K562 (cell line): ENCODE measurements around the gene LCNL1. TPM values are rescaled to one million over a fixed set of nuclear protein-coding genes. Genes with fewer than 3 reads are reported as not detected.

Experiments
- CEBPG ChIP-seq, 3 experiments: fragments of 200-800 bp in 1 of 3; sonication (Bioruptor generic) in 1 of 3; sonication (generic) in 1 of 3; formaldehyde crosslinking in 1 of 3; IDR thresholded peaks in 2 of 3; conservative IDR thresholded peaks in 1 of 3; 2 replicates each; pipeline versions ENCODE4 v1.6.1 to v1.8.0; 2016 to 2022; ENCODE audit warnings: missing compliant biosample characterization in 2 of 3, missing genetic modification characterization in 2 of 3, mild to moderate bottlenecking in 1 of 3, missing genetic modification reagents in 1 of 3
- DIDO1 ChIP-seq: fragments of 450-650 bp; IDR thresholded peaks from 2 replicates; pipeline ENCODE4 v1.6.1; 2016; ENCODE audit warnings: low read depth, missing biosample characterization, missing genetic modification characterization
- GABPA ChIP-seq: fragments of 200-800 bp; sonication (Bioruptor generic); conservative IDR thresholded peaks from 2 replicates; pipeline ENCODE4 v1.6.1; 2016; ENCODE audit warnings: low read depth, missing genetic modification characterization, missing compliant biosample characterization
- HDAC8 ChIP-seq: fragments of 450-650 bp; IDR thresholded peaks from 2 replicates; pipeline ENCODE4 v1.6.1; 2016; ENCODE audit warnings: mild to moderate bottlenecking, missing genetic modification characterization, moderate library complexity, missing compliant biosample characterization
- IFI16 ChIP-seq: fragments of 250-450 bp; sonication (Bioruptor Pico); IDR thresholded peaks from 2 replicates; pipeline ENCODE4 v2.1.2; 2022; ENCODE audit warnings: mild to moderate bottlenecking, inconsistent platforms
- MCM7 ChIP-seq, 2 experiments: fragments of 450-650 bp; IDR thresholded peaks; 2 replicates each; pipeline ENCODE4 v1.6.1; 2016 to 2018
- MYBL2 ChIP-seq, 2 experiments: fragments of 450-650 bp in 1 of 2; sonication (generic) in 1 of 2; formaldehyde crosslinking in 1 of 2; IDR thresholded peaks; 2 replicates each; pipeline versions ENCODE4 v1.6.1 to v1.8.1; 2017 to 2022; ENCODE audit warnings: borderline replicate concordance in 1 of 2, inconsistent platforms in 1 of 2, low read depth in 1 of 2, mild to moderate bottlenecking in 1 of 2, missing genetic modification reagents in 1 of 2, moderate library complexity in 1 of 2
- NBN ChIP-seq: fragments of 450-650 bp; IDR thresholded peaks from 2 replicates; pipeline ENCODE4 v1.6.1; 2016; ENCODE audit warnings: low read depth, mild to moderate bottlenecking
- SMARCA4 ChIP-seq: fragments of 450-650 bp; IDR thresholded peaks from 2 replicates; pipeline ENCODE4 v1.6.1; 2016
- ZNF140 ChIP-seq: fragments of 250-450 bp; sonication (Bioruptor Pico); IDR thresholded peaks from 2 replicates; pipeline ENCODE4 v1.8.0; 2021; ENCODE audit warnings: moderate library complexity, mild to moderate bottlenecking, inconsistent platforms
- ZNF584 ChIP-seq: fragments of 200-800 bp; sonication (Bioruptor generic); IDR thresholded peaks from 2 replicates; pipeline ENCODE4 v1.6.1; 2016; ENCODE audit warnings: low read depth, mild to moderate bottlenecking, missing genetic modification characterization, missing compliant biosample characterization
- ZNF717 ChIP-seq: fragments of 250-450 bp; sonication (Bioruptor Pico); IDR thresholded peaks from 2 replicates; pipeline ENCODE4 v1.5.0; 2021
- polyA plus RNA-seq, 8 experiments: library from polyadenylated mRNA; depleted of rRNA in 4 of 8; stranded (reverse) in 5 of 8; unstranded in 3 of 8; fragments of >200 nt; fragmentation: Nextera tagmentation in 2 of 8; fragmentation: Illumina TruSeq in 1 of 8; extraction: Ambion mirVana in 2 of 8; extraction: Trizol in 1 of 8; gene quantifications; 2 replicates each; pipeline versions ENCODE4 v1.2.1 to v1.2.3, GENCODE V29; 2011 to 2014; ENCODE audit warnings: inconsistent platforms in 1 of 8, missing spikeins in 1 of 8
- total RNA-seq, 7 experiments: library from RNA; depleted of rRNA in 6 of 7; stranded (reverse); fragments of >200 nt in 6 of 7; fragmentation: Illumina TruSeq in 2 of 7; extraction: Trizol in 2 of 7; gene quantifications; 2 replicates each; pipeline versions ENCODE4 v1.2.1 to v1.2.3, GENCODE V29; 2011 to 2021; ENCODE audit warnings: low replicate concordance in 1 of 7
- TF ChIP-seq, protein P1 (sequence below): fragments of 250-450 bp; sonication (Bioruptor Pico); IDR thresholded peaks from 2 replicates; pipeline ENCODE4 v1.5.0; 2022; ENCODE audit warnings: mild to moderate bottlenecking
- TF ChIP-seq, protein P2 (sequence below): fragments of 450-650 bp; IDR thresholded peaks from 2 replicates; pipeline ENCODE4 v1.6.1; 2014; ENCODE audit warnings: low read depth, mild to moderate bottlenecking, moderate library complexity, borderline replicate concordance
- TF ChIP-seq, protein P3 (sequence below): sonication (generic); formaldehyde crosslinking; IDR thresholded peaks from 2 replicates; pipeline ENCODE4 v1.4.0; 2020; ENCODE audit warnings: mild to moderate bottlenecking, missing genetic modification reagents
- TF ChIP-seq, protein P4 (sequence below), 3 experiments: IDR thresholded peaks in 2 of 3; conservative IDR thresholded peaks in 1 of 3; 2 replicates each; pipeline ENCODE4 v1.5.1; 2011 to 2012; ENCODE audit warnings: low read length in 3 of 3, mild to moderate bottlenecking in 3 of 3, control low read depth in 2 of 3, improper control_type of control experiment in 1 of 3, inconsistent platforms in 1 of 3, low read depth in 1 of 3, mixed read lengths in 1 of 3, moderate library complexity in 1 of 3; ENCODE audit not compliant: insufficient read depth in 2 of 3
- TF ChIP-seq, protein P5 (sequence below): IDR thresholded peaks from 2 replicates; pipeline ENCODE4 v1.6.1; 2014; ENCODE audit warnings: antibody characterized with exemption

LCNL1 gene
- total and polyA plus RNA-seq, 9 of the 15 experiments (the other 6 are each of a cell fraction or from before 2014, with no cell fraction given): 0.04 to 0.16 (median 0.04) TPM; not detected in 4

DNA sequence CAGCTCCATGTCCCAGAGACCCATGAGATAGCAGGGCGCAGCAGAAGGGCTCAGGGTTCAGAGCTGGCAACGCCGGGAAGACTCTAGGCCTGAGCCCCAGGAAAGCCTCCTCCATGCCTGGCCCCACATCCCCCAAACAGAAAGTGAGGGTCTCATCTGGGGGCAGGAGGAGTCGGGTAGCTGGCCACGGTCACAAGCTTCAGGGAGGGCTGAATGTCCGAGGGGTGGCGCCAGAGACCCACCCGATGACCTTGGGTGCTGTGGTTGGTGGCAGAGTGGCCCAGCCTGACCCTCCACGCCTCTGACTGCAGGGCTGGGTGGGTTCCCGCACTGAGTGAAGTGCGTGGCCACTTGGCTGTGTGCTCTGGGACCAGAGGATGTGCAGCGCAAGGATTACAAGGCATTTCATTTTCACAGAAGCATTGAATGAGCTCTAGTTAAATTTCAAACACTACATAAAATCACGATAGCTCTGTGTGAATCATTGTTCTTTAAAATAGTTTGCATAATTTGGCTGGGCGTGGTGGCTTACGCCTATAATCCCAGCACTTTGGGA is 34.8 kb upstream of the LCNL1 start (continued):
- no peak for TF ChIP-seq DIDO1
- TF ChIP-seq, protein P1, sequence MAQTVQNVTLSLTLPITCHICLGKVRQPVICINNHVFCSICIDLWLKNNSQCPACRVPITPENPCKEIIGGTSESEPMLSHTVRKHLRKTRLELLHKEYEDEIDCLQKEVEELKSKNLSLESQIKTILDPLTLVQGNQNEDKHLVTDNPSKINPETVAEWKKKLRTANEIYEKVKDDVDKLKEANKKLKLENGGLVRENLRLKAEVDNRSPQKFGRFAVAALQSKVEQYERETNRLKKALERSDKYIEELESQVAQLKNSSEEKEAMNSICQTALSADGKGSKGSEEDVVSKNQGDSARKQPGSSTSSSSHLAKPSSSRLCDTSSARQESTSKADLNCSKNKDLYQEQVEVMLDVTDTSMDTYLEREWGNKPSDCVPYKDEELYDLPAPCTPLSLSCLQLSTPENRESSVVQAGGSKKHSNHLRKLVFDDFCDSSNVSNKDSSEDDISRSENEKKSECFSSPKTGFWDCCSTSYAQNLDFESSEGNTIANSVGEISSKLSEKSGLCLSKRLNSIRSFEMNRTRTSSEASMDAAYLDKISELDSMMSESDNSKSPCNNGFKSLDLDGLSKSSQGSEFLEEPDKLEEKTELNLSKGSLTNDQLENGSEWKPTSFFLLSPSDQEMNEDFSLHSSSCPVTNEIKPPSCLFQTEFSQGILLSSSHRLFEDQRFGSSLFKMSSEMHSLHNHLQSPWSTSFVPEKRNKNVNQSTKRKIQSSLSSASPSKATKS: no peak
- TF ChIP-seq ZNF584 (CRISPR knock-in tag): no peak
- TF ChIP-seq, protein P2, sequence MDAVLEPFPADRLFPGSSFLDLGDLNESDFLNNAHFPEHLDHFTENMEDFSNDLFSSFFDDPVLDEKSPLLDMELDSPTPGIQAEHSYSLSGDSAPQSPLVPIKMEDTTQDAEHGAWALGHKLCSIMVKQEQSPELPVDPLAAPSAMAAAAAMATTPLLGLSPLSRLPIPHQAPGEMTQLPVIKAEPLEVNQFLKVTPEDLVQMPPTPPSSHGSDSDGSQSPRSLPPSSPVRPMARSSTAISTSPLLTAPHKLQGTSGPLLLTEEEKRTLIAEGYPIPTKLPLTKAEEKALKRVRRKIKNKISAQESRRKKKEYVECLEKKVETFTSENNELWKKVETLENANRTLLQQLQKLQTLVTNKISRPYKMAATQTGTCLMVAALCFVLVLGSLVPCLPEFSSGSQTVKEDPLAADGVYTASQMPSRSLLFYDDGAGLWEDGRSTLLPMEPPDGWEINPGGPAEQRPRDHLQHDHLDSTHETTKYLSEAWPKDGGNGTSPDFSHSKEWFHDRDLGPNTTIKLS: no peak
- TF ChIP-seq CEBPG (CRISPR knock-in tag; IDR thresholded peaks at IDR 0.05): no peak
- no peak for TF ChIP-seq CEBPG (tag; conservative IDR thresholded peaks at IDR 0.05 in 1 of 2, IDR thresholded peaks at IDR 0.05 in 1 of 2)
- TF ChIP-seq IFI16 (CRISPR knock-in tag): no peak
- TF ChIP-seq ZNF140 (CRISPR knock-in tag): no peak
- TF ChIP-seq MYBL2 (IDR thresholded peaks at IDR 0.05; ENCODE audit: low read depth): no peak
- TF ChIP-seq MYBL2 (CRISPR knock-in tag; IDR thresholded peaks at IDR 0.05; ENCODE audit: borderline replicate concordance): no peak
- TF ChIP-seq, protein P3, sequence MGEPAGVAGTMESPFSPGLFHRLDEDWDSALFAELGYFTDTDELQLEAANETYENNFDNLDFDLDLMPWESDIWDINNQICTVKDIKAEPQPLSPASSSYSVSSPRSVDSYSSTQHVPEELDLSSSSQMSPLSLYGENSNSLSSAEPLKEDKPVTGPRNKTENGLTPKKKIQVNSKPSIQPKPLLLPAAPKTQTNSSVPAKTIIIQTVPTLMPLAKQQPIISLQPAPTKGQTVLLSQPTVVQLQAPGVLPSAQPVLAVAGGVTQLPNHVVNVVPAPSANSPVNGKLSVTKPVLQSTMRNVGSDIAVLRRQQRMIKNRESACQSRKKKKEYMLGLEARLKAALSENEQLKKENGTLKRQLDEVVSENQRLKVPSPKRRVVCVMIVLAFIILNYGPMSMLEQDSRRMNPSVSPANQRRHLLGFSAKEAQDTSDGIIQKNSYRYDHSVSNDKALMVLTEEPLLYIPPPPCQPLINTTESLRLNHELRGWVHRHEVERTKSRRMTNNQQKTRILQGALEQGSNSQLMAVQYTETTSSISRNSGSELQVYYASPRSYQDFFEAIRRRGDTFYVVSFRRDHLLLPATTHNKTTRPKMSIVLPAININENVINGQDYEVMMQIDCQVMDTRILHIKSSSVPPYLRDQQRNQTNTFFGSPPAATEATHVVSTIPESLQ (CRISPR knock-in tag): no peak
- no peak for TF ChIP-seq HDAC8 (tag)
- TF ChIP-seq, protein P4, sequence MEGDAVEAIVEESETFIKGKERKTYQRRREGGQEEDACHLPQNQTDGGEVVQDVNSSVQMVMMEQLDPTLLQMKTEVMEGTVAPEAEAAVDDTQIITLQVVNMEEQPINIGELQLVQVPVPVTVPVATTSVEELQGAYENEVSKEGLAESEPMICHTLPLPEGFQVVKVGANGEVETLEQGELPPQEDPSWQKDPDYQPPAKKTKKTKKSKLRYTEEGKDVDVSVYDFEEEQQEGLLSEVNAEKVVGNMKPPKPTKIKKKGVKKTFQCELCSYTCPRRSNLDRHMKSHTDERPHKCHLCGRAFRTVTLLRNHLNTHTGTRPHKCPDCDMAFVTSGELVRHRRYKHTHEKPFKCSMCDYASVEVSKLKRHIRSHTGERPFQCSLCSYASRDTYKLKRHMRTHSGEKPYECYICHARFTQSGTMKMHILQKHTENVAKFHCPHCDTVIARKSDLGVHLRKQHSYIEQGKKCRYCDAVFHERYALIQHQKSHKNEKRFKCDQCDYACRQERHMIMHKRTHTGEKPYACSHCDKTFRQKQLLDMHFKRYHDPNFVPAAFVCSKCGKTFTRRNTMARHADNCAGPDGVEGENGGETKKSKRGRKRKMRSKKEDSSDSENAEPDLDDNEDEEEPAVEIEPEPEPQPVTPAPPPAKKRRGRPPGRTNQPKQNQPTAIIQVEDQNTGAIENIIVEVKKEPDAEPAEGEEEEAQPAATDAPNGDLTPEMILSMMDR (IDR thresholded peaks at IDR 0.05 in 2 of 3, conservative IDR thresholded peaks at IDR 0.05 in 1 of 3; ENCODE audit: insufficient read depth in 2 of 3, low read depth in 1 of 3, low read length in 3 of 3): peak; percentile 85 to 86 (median 85)
- no peak for TF ChIP-seq ZNF717 (CRISPR knock-in tag)
- TF ChIP-seq GABPA (tag): no peak
- TF ChIP-seq SMARCA4: no peak
- TF ChIP-seq MCM7 (IDR thresholded peaks at IDR 0.05): no peak
- no peak for TF ChIP-seq NBN
- TF ChIP-seq, protein P5, sequence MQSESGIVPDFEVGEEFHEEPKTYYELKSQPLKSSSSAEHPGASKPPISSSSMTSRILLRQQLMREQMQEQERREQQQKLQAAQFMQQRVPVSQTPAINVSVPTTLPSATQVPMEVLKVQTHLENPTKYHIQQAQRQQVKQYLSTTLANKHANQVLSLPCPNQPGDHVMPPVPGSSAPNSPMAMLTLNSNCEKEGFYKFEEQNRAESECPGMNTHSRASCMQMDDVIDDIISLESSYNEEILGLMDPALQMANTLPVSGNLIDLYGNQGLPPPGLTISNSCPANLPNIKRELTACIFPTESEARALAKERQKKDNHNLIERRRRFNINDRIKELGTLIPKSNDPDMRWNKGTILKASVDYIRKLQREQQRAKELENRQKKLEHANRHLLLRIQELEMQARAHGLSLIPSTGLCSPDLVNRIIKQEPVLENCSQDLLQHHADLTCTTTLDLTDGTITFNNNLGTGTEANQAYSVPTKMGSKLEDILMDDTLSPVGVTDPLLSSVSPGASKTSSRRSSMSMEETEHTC: no peak
